SU-DHL-6 (cell line): ENCODE data around the gene RAB31.

Source experiments
- EZH2phosphoT487 ChIP-seq: fragments of 200-600 bp; sonication (generic), shearing (Covaris generic); conservative IDR thresholded peaks from 2 replicates; pipeline ENCODE4 v1.6.1; 2018; ENCODE audit warnings: mild to moderate bottlenecking, antibody characterized with exemption, low read length, moderate library complexity, mixed read lengths
- TF ChIP-seq, protein P1 (sequence below): fragments of 200-600 bp; sonication (generic); IDR thresholded peaks from one replicate; pipeline ENCODE4 v1.5.1; 2017; ENCODE audit warnings: antibody characterized with exemption, mild to moderate bottlenecking, low read length, moderate library complexity; ENCODE audit not compliant: insufficient read depth, poor library complexity, severe bottlenecking

DNA sequence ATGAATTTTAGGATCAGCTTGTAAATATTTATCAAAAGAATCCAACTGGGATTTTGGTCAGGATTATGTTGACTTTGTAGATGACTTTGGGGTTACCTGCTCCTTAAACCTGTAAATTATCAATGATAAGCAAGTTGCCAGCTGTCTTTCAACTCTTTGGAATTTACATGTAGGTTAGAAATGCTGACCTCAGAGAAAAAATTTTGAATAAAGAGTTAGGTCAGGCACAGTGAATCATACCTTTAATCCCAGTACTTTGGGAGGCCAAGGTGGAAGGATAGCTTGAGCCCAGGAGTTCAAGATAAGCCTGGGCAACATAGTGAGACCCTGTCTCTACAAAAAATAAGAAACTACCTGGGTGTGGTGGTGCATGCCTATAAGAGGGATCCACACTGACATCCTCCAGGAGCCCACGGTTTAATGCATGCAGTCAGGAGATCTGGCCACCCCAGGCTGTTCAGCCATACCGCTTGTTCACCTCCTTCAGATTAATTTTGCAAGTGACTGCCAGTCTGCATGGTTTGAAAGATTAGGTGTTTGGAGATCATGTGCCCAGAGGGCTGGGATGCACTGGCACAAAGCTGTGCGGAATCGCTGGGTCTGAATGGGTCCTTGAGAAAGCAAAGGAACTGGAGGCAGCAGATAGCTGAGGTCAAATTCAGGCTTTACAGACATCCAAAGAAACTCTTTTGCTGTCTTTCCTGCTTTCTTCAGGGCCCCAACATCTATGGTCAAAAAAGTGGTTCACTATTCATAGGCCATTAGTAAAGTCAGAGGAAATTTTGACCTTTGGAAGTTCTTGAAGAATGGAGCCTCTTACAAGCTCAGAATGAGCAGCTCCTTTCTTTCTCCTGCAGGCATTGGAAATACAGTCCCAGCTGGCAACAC lies 94.3 kb downstream of the RAB31 start:
- TF ChIP-seq, protein P1, sequence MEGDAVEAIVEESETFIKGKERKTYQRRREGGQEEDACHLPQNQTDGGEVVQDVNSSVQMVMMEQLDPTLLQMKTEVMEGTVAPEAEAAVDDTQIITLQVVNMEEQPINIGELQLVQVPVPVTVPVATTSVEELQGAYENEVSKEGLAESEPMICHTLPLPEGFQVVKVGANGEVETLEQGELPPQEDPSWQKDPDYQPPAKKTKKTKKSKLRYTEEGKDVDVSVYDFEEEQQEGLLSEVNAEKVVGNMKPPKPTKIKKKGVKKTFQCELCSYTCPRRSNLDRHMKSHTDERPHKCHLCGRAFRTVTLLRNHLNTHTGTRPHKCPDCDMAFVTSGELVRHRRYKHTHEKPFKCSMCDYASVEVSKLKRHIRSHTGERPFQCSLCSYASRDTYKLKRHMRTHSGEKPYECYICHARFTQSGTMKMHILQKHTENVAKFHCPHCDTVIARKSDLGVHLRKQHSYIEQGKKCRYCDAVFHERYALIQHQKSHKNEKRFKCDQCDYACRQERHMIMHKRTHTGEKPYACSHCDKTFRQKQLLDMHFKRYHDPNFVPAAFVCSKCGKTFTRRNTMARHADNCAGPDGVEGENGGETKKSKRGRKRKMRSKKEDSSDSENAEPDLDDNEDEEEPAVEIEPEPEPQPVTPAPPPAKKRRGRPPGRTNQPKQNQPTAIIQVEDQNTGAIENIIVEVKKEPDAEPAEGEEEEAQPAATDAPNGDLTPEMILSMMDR: no peak
- TF ChIP-seq EZH2phosphoT487: no peak
